ENCODE data around the gene SAMD7.

The SAMD7 gene

GRCh38 chr3:169966951-169967915 is 55.9 kb downstream of the SAMD7 start:
- peak in 1 of 2 experiments; percentile 26 for DNase-seq (ENCODE audit: low read depth in 2 of 2)

GRCh38 chr3:169968224-169968885 is 57.0 kb downstream of the SAMD7 start:
- DNase-seq (ENCODE audit: low read depth in 2 of 2), result no peak

GRCh38 chr3:169969174-169970095 is 58.1 kb downstream of the SAMD7 start:
- DNase-seq (ENCODE audit: low read depth in 2 of 2), result no peak

GRCh38 chr3:169970847-169971246 is 59.5 kb downstream of the SAMD7 start:
- DNase-seq (ENCODE audit: low read depth in 2 of 2), result no peak

- no peak for DNase-seq (ENCODE audit: low read depth in 2 of 2)
These were observed 60.1 kb downstream of the SAMD7 start for GRCh38 chr3:169971522-169971921.

- no peak for DNase-seq (ENCODE audit: low read depth in 2 of 2)
These were observed 68.7 kb downstream of the SAMD7 start for GRCh38 chr3:169980055-169980454.

- DNase-seq (ENCODE audit: low read depth in 2 of 2), result no peak
These were observed 72.9 kb downstream of the SAMD7 start for GRCh38 chr3:169984292-169984691.
